H1 (cell line): ENCODE measurements around the gene SND1. TPM values are rescaled to one million over a fixed set of nuclear protein-coding genes. Genes with fewer than 3 reads are reported as not detected.

Source experiments
- CHD7 ChIP-seq: fragments of 300-600 bp; sonication (generic); IDR thresholded peaks from 2 replicates; pipeline ENCODE4 v1.7.1; 2012; ENCODE audit warnings: low read length, moderate library complexity, mild to moderate bottlenecking, inconsistent platforms; ENCODE audit not compliant: insufficient replicate concordance
- polyA plus RNA-seq, 7 experiments: library from polyadenylated mRNA; depleted of rRNA in 3 of 7; stranded (reverse) in 5 of 7; unstranded in 2 of 7; fragments of >200 nt in 5 of 7; fragments of 200-250 nt in 2 of 7; gene quantifications; 1 replicate in 5 of 7; 2 replicates in 1 of 7; 4 replicates in 1 of 7; pipeline versions ENCODE4 v1.2.1 to v1.2.3, GENCODE V29; 2011 to 2013; ENCODE audit warnings: missing spikeins in 2 of 7, mixed read lengths in 2 of 7
- total RNA-seq: library from RNA; stranded (reverse); fragmentation: NEBNext Ultra II Directional; extraction: Animal tissue kit (Norgen Biotek cat#: 25700); gene quantifications from 2 replicates; pipeline ENCODE4 v1.2.1, GENCODE V29; 2021

The SND1 gene
- total and polyA plus RNA-seq, 2 of the 8 experiments (the other 6 are each of a cell fraction or from before 2014, with no cell fraction given) = 122 to 290 TPM

GRCh38 chr7:127802845-127803244, 150.9 kb downstream of the SND1 start (continued):
- no peak for TF ChIP-seq CHD7
